ENCODE measurements around the gene TDRD3. TPM values are rescaled to one million over a fixed set of nuclear protein-coding genes. Genes with fewer than 3 reads are reported as not detected.

TDRD3 gene
- total RNA-seq, 1 experiment from 2014 or later, result 10.8 TPM

- Histone ChIP-seq H3K36me3 (ENCODE audit: control insufficient read depth, insufficient read depth, low read length) (no peaks in the 10 kb centered on the region), H3K9me3 (ENCODE audit: control insufficient read depth, insufficient read depth, low read depth, low read length) (no peaks in the 10 kb centered on the region), H3K4me3 (ENCODE audit: low read depth in 2 of 2, low read length in 2 of 2) (no peak overlapping the region), H3K4me1 (ENCODE audit: control insufficient read depth, insufficient read depth, low read length) (no peaks in the 10 kb centered on the region), H3K27me3 (ENCODE audit: control insufficient read depth, insufficient read depth, low read length) (no peaks in the 10 kb centered on the region), H3K27ac (ENCODE audit: low read length) (no peak overlapping the region)
- CTCF ChIA-PET, result no interaction called here
- POLR2A ChIA-PET, result no interaction called here
- no peak for TF ChIP-seq POLR2AphosphoS5 (IDR thresholded peaks at IDR 0.05; ENCODE audit: low read depth, low read length)
- TF ChIP-seq TCF7L2 (IDR thresholded peaks at IDR 0.05; ENCODE audit: low read depth, low read length), result no peak
- DNase-seq (ENCODE audit: low read depth, low spot score) (no peak), ATAC-seq (no peak)
- intact Hi-C loops (cut with micrococcal nuclease; ENCODE audit: unreplicated experiment), result no loop called here
- in situ Hi-C loops (cut with HindIII; ENCODE audit: low pct_unique_long_range_greater_than_20kb, low sequenced_read_pairs), result no loop called here
- BruUV-seq (replicated peaks), result no TSS peak
These were observed 82.3 kb downstream of the TDRD3 start for GRCh38 chr13:60479273-60479672.

- TF ChIP-seq, protein P1, sequence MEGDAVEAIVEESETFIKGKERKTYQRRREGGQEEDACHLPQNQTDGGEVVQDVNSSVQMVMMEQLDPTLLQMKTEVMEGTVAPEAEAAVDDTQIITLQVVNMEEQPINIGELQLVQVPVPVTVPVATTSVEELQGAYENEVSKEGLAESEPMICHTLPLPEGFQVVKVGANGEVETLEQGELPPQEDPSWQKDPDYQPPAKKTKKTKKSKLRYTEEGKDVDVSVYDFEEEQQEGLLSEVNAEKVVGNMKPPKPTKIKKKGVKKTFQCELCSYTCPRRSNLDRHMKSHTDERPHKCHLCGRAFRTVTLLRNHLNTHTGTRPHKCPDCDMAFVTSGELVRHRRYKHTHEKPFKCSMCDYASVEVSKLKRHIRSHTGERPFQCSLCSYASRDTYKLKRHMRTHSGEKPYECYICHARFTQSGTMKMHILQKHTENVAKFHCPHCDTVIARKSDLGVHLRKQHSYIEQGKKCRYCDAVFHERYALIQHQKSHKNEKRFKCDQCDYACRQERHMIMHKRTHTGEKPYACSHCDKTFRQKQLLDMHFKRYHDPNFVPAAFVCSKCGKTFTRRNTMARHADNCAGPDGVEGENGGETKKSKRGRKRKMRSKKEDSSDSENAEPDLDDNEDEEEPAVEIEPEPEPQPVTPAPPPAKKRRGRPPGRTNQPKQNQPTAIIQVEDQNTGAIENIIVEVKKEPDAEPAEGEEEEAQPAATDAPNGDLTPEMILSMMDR (IDR thresholded peaks at IDR 0.05), result no peak
- TF ChIP-seq POLR2AphosphoS5 (IDR thresholded peaks at IDR 0.05; ENCODE audit: low read depth, low read length), result no peak
- TF ChIP-seq TCF7L2 (IDR thresholded peaks at IDR 0.05; ENCODE audit: low read depth, low read length), result no peak
- no peak for TF ChIP-seq SIN3A (IDR thresholded peaks at IDR 0.05; ENCODE audit: borderline replicate concordance, insufficient read depth, low read depth, low read length)
- TF ChIP-seq REST (IDR thresholded peaks at IDR 0.05; ENCODE audit: insufficient read depth in 1 of 2, low read depth in 2 of 2, low read length in 1 of 2), result no peak
- intact Hi-C loops (cut with micrococcal nuclease; ENCODE audit: unreplicated experiment) (no loop called here), in situ Hi-C loops (cut with HindIII; ENCODE audit: low pct_unique_long_range_greater_than_20kb, low sequenced_read_pairs) (no loop called here)
- ATAC-seq (no peak), DNase-seq (ENCODE audit: low read depth, low spot score) (no peak)
- H3K4me1 ChIP-seq (ENCODE audit: control insufficient read depth, insufficient read depth, low read length), result no peaks in the 10 kb centered on the region
- POLR2A ChIA-PET, result no interaction called here
- H3K27me3 ChIP-seq (ENCODE audit: control insufficient read depth, insufficient read depth, low read length), result no peaks in the 10 kb centered on the region
- BruUV-seq (replicated peaks), result no TSS peak
- H3K9me3 ChIP-seq (ENCODE audit: control insufficient read depth, insufficient read depth, low read depth, low read length), result no peaks in the 10 kb centered on the region
- H3K27ac ChIP-seq (ENCODE audit: low read length), result no peak overlapping the region
- CTCF ChIA-PET, result interaction anchor here (0.7 kb wide), 1 partner anchor 1448 kb away, joined by 3 read pairs; no protein-coding TSS in a partner anchor
- H3K36me3 ChIP-seq (ENCODE audit: control insufficient read depth, insufficient read depth, low read length), result no peaks in the 10 kb centered on the region
- no peak overlapping the region for H3K4me3 ChIP-seq (ENCODE audit: low read depth in 2 of 2, low read length in 2 of 2)
These were observed 85.0 kb downstream of the TDRD3 start for GRCh38 chr13:60482012-60482411.

- Histone ChIP-seq H3K4me1 (ENCODE audit: control insufficient read depth, insufficient read depth, low read length) (no peaks in the 10 kb centered on the region), H3K27me3 (ENCODE audit: control insufficient read depth, insufficient read depth, low read length) (no peaks in the 10 kb centered on the region), H3K27ac (ENCODE audit: low read length) (no peak overlapping the region), H3K4me3 (ENCODE audit: low read depth in 2 of 2, low read length in 2 of 2) (no peak overlapping the region), H3K36me3 (ENCODE audit: control insufficient read depth, insufficient read depth, low read length) (no peaks in the 10 kb centered on the region), H3K9me3 (ENCODE audit: control insufficient read depth, insufficient read depth, low read depth, low read length) (no peaks in the 10 kb centered on the region)
- TF ChIP-seq SIN3A (IDR thresholded peaks at IDR 0.05; ENCODE audit: borderline replicate concordance, insufficient read depth, low read depth, low read length) (no peak), REST (IDR thresholded peaks at IDR 0.05; ENCODE audit: insufficient read depth in 1 of 2, low read depth in 2 of 2, low read length in 1 of 2) (no peak), POLR2AphosphoS5 (IDR thresholded peaks at IDR 0.05; ENCODE audit: low read depth, low read length) (no peak), TCF7L2 (IDR thresholded peaks at IDR 0.05; ENCODE audit: low read depth, low read length) (no peak)
- TF ChIP-seq, protein P1 (IDR thresholded peaks at IDR 0.05), result no peak
- BruUV-seq (replicated peaks), result no TSS peak
- CTCF ChIA-PET, result no interaction called here
- no peak for DNase-seq (ENCODE audit: low read depth, low spot score)
- no peak for ATAC-seq
- intact Hi-C loops (cut with micrococcal nuclease; ENCODE audit: unreplicated experiment) (no loop called here), in situ Hi-C loops (cut with HindIII; ENCODE audit: low pct_unique_long_range_greater_than_20kb, low sequenced_read_pairs) (no loop called here)
- POLR2A ChIA-PET, result no interaction called here
These were observed 87.8 kb downstream of the TDRD3 start for GRCh38 chr13:60484865-60485264.

Data from Panc1 (cell line).